NCI-H1092 treated with DMSO at 0.1 percent for 48 hours (cell line): Measurements from ENCODE around the gene SLC4A1.

ENCODE experiments used
- DNase-seq: peaks from one replicate; lab custom pipeline; 2025; lab: John Stamatoyannopoulos, UW

The SLC4A1 gene

DNA sequence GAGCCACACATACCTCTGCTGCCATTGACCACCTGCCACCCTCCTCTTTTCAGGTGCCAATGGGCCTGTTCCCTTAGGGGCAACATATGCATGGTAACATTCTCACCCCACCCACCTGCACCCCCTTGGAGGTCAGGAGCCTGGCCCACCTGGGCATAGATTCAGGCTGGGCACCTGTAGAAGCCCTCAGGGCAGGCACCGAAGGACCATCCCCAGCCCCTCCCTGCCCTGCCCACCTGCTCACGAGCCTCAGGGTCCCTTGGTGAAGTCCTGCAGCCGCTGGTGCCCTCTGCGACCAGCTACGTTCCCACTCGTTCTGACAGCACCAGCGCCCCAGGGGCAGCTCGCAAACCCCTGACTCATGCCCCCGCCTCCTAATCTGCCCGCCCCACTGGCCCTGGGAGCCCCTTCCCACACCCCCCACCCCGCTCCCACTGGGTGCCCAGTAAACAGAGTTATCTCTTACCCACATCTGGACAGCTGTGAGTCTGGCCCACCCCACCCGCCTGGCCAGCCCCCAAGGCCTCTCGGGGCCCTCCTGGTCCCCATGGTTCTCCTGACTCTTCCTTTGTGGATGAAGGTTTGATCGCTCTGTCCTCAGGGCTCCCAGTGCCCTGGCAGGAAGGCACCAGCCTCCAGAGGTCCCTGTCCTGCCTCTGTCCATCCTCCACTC, at the start of gene SLC4A1:
Gene SLC4A1, minus strand, starts transcription at position 318 of the 673 bp plus-strand sequence. CDS start 5,269 bp downstream, outside the sequence.
- DNase-seq: no peak

DNA sequence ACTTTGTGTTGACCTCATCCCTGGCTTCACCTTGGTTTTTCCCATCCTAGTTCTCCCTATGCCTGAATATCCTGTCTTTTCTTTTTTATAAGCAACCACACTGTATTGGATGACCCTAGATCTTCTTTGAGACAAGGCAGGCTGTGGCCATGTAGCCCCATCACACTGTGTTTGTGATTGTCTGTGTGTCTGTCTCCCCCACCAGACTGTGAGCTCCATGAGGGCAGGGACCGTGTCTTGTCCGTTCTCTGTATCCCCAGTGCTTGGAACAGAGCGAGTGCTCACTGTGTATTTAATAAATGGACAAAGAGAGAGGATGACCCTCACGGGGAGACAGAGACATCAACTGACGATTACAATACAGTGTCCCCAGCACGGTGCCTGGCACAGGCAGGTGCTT, 49.6 kb upstream of the SLC4A1 start:
- no peak for DNase-seq

DNA sequence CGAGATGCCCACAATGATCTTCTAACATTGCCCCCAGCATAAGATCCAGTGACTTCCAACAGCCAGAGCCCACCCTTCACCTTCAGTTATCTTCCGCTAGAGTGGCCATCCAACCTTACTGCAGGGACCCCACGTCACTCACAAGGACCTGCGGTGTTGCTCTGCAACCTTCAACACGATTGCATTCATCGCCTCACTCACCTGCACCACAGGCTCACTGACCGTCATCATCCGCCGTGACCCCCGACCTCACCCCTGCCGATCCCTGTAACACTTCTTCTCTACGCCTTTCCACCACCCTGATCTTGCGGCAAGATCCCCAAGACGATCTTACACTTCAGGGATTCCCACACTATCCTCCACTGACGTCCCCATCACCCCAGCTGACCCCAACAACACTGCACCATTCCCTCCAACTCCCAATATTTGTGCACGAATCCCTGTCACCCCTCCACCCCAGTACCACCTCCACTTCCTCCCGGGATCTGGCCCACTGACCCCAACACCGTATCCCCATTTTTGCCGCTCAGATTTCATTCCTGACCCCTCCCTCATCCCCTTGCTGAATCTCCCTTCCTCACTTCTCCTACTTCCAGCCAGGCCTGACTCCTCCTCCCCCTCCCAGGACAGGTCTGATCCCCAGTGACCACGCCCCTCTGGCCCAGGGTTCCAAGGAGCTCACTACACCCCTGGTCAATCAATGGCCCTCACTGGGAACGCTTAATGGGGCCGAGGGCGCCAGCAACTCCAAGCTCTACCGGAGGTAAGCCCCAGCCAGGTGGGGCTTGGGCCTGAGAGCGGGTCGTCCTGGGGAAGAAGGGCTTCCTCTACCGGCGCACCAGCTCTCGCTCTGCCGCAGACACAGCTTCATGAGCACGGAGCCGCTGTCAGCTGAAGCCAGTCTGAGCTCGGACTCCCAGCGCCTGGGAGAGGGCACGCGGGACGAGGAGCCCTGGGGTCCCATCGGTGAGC, 48.1 kb upstream of the SLC4A1 start:
- no peak for DNase-seq

DNA sequence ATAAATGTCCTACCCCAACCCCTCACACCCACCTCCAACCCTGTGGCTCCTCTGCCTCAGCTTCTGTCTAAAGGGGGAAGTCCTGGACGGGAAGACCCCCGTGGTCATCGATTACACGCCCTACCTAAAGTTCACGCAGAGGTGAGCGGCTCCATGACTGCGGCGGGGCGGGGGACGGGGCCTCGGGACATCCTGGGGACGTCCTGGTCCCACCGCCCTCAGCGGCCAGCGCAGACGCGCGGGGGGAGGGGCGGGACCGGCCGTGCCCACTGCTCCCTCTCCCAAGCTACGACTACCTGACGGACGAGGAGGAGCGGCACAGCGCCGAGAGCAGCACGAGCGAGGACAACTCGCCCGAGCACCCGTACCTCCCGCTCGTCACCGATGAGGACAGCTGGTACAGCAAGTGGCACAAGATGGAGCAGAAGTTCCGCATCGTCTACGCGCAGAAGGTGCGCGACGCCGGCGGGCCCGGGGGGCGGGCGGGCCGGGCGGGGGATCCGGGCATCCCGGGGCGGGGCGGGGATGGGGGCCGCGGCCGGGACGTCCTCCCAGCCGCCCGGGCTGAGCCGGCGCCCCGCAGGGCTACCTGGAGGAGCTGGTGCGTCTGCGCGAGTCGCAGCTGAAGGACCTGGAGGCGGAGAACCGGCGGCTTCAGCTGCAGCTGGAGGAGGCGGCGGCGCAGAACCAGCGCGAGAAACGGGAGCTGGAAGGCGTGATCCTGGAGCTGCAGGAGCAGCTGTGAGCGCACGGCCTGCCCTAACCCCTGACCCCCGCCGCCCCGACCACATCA, 47.1 kb upstream of the SLC4A1 start:
- peak; percentile 49 for DNase-seq

DNA sequence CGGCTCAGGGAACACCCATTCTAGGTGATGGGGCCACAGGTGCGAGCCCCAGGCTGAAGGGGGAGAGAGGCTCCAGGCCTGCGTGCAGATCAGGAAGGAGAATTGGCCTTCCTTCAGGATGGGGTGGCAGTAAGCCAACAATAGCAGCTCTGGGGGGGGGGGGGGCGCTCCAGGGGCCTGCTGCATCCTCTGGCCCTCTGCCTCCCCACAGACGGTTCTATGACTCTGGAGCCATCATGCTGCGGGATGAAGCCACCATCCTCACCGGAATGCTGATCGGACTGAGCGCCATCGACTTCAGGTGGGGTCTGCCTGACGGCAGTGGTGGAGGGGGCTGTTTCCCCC, 46.6 kb upstream of the SLC4A1 start:
- no peak for DNase-seq

DNA sequence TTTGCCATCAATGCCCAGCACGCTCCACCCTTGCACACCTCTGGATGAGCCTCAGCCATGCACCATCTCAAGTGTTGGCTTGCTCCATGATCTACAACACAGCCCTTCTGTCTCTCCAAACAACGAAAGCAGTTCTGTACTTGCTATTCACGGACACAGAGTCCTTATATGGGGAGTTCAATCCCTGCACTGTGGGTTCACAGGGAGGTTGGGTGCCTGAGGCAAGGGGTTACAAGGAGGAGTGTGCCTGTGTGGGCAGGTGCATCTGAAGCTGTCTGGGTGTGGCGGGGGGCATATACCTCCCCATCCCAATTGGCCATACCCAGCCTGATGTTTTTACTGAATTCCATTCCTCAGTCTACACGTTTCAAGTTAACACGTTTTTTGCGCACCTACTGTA, 46.1 kb upstream of the SLC4A1 start:
- no peak for DNase-seq

DNA sequence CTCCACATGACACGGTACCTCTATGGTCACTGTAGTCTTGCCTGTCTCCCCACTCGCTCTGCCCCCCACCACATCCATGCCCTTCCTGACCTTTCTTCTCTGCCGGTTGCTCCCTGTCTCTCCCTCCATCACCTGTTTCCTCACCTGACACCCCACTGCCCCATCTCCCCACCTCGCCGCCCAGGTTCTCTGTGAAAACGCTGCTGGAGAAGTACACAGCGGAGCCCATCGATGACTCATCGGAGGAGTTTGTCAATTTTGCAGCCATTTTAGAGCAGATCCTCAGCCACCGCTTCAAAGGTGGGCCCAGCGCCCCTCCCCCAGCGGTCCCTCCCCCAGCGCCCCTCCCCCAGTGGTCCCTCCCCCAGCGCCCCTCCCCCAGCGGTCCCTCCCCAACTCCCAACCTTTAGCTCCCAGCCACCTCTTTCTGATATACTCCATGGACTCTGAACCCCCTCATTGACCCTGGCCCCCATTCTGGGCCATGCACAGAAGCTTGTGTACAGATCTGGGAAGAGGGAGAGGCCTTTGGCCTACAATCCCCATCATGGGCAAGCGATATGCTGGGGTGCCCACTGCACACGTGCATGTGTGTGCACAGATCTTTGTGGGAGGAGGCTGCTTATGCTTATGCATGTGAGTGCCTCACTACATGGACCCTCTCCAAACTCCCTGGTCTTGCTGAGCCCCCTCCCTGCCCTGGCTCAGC, 44.6 kb upstream of the SLC4A1 start:
- DNase-seq: no peak

DNA sequence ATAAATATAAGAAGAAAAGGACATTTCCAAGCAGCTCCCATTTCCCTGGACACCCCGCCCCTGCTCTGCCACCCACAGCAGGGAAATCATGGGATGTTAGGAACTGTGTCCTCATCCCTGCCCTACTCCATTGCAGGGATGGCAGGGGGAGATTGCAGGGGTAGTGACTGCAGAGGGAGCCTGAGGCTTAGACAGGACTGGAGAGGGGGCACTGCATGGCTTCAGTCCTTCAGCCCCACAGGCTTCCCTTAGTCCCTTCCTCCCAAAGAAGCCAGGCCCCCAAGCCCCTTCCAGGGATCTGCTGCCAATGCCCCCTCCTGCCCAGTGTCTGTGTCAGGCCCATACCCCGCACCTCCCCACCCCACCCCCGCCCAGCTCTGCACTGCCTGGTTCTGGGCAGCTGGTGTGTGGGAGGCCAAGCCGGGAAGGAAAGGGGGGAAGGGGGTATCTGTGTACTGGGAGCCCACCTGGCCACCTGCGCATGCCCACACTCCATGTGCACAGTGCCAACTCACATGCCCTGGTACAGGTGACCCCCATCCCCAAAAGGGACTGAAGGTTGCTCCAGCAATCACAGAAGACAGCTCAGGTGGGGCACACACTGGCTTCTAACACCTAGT, 43.7 kb upstream of the SLC4A1 start:
- DNase-seq: no peak

DNA sequence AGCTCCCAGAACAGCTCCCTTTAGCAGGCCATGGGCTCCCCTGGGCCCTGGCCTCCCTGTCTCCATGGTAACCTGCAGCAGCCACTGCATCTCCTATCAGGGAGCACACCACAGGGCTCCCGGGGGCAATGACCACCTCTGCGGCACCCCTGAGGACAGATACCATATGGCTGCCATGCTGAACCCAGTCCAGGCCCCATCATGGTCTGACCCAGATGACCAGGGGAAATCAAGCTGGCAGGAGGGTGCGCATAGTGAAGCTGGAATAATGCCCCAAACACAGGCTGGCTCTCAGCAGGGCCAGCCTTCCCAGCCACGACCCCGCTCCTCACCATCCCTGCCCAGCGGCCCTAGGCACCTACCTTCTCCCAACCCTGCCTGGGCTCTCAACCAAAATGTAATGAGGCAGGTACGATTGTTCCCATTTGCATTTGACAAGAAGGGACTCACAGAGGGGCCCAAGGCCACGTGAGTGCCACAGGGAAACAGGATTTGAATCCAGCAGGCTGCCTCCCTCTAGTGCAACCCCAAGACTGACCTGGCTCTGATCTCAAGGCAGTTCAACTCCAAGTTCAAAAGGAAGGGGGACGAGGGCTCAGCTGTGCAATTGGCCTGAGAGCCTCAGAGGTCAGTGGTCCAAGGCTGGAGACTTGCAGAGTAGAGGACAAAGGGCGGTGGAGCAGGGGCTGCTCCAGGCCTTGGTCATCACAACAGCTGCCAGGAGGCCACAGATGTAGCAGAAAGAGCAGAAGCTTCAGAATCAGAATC, 42.9 kb upstream of the SLC4A1 start:
- no peak for DNase-seq

DNA sequence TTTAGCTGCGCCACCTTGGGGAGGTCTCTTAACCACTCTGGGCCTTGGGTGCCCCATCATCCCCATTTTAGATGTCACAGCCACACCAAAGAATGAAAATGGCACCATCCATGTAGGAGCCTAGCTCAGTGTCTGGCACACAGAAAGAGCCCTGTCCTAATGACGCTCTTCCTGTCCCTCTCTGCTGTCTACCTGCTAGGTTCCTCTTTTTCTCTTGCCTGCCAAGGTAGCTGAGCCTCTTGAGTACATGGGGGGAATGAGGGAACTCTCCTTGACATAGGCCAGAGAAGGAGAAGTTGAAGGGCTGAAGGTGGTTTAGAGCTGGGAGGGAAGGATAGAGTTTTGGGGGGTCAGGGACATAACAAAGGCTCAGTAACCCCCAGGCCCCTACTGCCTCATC, 42.3 kb upstream of the SLC4A1 start:
- DNase-seq: no peak

DNA sequence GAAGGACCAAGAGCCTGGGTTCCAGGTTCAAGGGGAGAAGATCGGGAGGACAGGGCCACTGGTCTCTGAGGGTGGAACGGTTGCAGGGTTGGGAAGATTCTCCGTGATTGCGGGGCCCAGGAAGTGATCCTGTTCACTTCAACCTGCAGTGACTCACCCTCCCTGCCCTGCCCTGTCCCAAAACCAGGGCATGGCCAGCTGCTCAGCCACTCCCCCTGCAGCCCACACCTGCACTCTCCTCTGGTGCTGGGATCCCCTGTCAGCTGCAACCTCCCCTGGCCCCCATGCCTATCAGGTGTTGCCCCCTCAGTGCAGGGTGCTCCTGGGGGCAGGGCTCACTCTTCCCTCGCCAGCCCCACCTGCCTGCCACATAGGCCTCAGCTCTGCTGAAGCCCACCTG, 41.5 kb upstream of the SLC4A1 start:
- DNase-seq: no peak

DNA sequence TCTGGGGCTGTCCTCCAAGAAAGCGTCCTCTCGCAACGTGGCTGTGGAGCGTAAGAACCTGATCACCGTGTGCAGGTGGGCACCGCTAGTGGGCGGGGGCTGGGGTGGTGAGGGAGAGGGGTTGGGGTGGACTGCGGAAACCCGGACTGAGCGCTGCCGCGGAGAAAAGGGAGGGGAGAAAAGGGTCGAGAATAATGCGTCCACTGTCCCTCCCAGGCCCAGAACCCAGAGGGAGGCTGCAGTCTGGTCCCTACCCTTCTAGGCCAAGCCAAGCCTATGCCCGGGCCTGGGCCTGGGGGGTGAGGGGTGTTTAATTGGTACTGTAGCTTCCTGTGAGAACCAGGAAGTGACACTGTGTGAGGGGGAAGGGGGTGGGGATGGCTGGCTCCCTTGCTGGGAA, 40.9 kb upstream of the SLC4A1 start:
- no peak for DNase-seq

DNA sequence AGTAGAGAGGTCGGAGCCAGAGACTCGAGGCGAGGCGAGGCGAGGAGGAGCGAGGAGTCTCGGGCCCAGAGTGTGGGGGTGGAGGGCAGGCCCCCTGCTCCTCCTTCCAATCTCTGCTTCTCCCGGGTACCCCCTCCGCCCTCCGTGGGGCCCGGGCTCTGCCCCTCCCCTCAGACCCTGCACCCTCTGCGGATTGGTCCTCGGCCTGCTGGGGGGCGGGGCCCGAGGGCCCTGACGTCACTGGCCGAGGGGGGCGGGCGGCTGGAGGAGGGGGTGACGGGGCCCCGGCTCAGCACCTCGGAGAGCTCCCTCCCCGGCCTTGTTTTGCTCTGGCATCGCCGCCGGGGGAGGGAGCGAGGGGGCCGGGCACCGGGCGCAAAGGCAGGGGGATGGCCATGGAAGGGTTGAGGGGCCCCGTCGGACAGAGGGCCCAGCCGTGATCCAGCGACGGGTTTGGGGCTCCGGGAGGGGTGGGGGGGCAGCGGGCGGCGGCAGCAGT, 40.4 kb upstream of the SLC4A1 start, which contains the start of gene RUNDC3A:
Gene RUNDC3A, plus strand, starts transcription at position 282 of the 499 bp plus-strand sequence. CDS start 232 bp downstream, outside the sequence.
- DNase-seq: peak; percentile 87

DNA sequence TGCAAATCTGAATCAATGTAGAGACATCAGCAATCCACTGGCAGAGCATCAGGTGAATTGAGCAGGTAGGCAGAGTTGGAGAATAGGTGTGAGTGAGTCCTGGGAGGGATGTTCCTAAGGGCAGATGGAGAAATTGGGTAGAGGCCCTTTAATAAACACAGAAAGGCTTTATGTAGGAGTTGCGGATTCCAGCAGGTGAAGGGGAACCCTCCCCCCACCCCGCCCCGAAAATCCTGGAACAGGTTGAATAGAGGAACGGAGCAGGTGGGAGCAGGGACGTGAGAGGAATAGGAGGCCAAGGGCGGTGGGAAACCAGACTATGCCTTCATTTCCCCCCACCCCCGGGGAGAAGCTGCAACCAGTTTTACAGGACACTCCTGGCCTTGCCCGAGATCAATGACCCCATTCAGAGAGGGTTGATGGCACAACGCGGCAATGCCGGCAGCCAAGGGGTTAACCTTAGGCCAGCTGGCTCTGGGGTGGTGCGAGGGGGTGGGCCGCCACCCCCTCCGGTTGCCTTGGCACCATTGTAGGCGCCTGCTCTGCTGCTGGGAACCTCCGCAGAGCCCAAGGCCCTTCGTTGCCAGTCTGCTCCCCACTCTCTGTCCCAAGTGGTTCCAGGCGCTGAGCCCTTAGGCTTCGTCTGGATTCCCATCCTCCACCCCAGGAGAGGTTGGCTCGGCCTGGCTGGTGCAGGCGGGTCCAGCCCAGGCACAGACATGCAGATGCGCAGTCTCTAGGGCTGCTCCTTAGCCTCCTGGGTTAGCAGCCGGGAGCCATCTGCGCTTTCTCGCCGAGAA, 39.7 kb upstream of the SLC4A1 start:
- DNase-seq: peak; percentile 60

DNA sequence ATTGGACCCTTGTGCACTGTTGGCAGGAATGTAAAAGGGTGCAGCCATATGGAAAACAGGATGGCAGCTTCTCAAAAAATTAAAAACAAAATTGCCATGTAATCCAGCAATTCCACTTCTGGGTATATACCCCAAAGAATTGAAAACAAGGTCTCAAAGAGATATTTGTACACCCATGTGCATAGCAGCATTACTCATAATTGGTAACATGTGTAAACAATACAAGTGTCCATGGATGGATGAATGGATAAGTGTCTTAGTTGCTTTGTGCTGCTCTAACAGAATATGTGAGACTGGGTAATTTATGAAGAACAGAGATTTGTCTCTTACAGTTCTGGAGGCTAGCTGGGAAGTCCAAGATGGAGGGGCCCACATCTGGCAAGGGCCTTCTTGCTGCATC, 36.7 kb upstream of the SLC4A1 start:
- no peak for DNase-seq

DNA sequence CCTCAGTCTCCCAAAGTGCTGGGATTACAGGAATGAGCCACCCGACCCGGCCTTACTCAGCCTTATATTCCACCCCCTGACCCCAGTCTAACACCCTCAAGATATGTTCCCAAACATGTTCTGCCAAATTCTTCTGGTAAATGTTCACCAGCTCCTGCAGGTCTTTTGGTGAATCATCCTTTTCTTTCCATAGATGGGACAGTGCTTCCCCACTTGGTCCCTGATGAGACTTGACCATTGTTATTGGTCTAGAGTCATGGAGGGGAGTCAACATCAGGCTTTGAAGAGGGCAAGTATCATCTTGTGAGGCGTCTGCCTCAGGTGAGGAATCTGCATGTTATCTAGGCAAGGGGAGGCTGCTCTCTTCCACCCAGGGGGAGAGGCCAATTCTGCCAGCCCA, 30.0 kb upstream of the SLC4A1 start:
- no peak for DNase-seq

DNA sequence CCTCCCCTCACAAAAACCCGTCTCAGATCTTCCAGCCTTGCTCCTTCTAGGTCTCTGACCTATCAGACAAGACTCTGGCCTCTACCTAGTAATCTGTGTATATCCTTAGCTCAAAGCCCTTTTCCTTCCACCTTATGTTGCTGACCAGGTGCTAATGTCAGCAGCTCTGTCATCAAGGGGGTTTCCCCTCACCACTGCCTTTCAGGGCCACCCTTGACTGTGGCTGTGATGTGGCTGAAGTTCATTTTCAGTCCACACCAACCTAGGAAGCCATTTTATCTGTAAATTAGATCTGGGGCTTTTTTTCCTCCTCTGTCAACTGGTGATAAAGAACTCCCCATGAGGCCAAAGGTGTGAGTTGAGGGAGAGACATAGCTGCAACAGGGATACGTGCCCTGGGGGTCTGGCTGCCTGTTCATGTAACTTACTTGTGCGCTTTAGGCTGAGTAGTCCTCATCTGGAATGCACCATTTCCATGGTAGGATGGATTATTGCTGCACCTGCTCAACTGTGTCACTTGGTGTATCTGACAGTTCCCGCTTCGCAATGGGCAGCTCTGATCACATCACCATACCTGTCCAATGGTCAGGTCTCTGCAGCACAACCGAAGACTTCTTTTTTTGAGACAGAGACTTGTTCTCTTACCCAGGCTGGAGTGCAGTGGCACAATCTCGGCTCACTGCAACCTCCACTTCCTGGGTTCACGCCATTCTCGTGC, 25.7 kb upstream of the SLC4A1 start:
- no peak for DNase-seq

DNA sequence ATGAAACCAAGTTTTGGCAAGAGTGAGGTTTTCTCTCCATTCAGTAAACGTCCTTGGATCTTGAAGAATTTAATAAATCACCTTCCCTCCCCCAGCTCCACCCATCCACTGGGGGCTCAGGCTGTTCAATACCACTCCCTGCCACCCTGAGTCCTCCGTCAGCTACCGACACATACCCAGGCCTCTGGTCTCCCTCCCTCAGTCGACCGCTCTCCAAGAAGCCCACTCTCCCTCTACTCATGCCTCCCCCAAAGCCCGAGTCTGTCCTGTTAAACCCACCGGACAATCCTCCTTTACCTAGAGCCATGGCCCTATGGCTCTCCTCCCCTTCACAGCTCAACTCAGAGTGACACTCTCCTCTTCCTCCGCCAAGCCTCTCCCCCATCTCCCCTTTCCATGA, 19.7 kb upstream of the SLC4A1 start:
- no peak for DNase-seq

DNA sequence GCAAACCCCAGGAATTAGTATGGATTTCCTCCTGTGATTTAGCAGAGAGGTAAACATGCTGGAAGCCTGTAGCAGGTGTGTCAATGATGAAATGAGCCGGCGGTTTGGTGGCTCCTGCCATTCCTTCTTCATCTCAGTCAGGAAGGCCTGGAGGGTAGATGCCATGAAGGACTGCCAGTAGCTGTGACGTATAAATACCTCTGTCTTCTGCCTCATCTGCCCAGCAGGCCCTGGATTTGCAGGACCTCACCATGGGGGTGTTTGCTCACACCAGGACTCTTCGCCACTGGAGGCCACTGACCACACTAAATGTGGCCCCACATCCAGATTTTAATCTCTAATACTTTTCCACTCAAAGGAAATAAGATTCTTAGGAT, 16.1 kb upstream of the SLC4A1 start:
- no peak for DNase-seq
